LNCaP clone FGC (cell line): Measurements from ENCODE around the gene RPS6KA6.
A peak's percentile ranks its signal among the peaks of the same experiment; 100 is the strongest.

Experiments
- DNase-seq: peaks from one replicate; pipeline ENCODE4 v3.0.0-alpha.2; 2011; ENCODE audit warnings: low read depth
- H3K4me3 ChIP-seq: 2 replicates; pipeline ENCODE4 v1.5.1; 2011; ENCODE audit warnings: mild to moderate bottlenecking, low read depth, low read length, control low read depth
- TF ChIP-seq, protein P1 (sequence below): IDR thresholded peaks from 2 replicates; pipeline ENCODE4 v1.5.1; 2012; ENCODE audit warnings: mild to moderate bottlenecking; ENCODE audit not compliant: control insufficient read depth, insufficient read depth; ENCODE audit errors: extremely low read depth

Gene RPS6KA6

DNA sequence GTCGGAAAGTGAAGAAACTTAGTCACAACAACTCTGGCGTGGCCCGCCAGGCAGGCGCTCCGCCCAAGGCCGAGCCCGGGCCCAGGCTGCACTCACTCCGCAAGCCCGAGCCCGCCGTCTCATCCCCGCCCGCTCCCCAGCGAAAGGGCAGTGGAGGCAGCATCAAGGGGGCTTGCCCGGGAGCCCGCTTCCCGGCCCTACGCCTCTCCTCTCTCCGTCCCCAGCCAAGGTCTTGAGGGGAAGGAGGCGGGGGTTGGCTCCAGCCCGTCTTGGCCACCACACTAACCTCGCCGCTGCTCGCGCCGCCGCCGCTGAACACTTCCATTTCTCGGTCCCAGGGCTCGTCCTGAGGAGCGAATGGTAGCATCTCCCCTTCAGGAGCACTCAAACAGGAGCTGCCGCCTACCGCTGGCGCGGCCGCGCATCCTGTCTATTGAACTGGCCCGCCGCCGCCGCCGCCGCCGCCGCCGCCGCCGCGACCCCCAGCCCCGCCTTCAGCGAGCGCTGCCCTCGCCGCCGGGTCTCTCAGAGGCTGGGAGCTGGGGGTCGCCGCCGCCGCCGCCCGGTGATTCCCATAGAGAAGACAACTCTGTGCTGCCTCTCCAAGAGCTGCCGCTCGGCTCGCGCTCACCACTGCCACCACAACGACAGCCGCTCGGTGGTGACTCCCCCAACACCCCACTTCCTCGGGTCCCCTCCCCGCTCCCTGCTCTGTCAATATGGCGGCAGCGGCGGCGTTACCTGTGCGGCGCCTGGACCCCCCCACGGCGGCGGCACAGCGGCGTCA is at the start of gene RPS6KA6:
Gene RPS6KA6, minus strand, starts transcription at position 667 of the 787 bp plus-strand sequence. Its CDS starts 300 bp downstream, at position 367.
- DNase-seq: no peak
- H3K4me3 ChIP-seq: peak within 1 kb of the TSS; percentile 68
- TF ChIP-seq, protein P1, sequence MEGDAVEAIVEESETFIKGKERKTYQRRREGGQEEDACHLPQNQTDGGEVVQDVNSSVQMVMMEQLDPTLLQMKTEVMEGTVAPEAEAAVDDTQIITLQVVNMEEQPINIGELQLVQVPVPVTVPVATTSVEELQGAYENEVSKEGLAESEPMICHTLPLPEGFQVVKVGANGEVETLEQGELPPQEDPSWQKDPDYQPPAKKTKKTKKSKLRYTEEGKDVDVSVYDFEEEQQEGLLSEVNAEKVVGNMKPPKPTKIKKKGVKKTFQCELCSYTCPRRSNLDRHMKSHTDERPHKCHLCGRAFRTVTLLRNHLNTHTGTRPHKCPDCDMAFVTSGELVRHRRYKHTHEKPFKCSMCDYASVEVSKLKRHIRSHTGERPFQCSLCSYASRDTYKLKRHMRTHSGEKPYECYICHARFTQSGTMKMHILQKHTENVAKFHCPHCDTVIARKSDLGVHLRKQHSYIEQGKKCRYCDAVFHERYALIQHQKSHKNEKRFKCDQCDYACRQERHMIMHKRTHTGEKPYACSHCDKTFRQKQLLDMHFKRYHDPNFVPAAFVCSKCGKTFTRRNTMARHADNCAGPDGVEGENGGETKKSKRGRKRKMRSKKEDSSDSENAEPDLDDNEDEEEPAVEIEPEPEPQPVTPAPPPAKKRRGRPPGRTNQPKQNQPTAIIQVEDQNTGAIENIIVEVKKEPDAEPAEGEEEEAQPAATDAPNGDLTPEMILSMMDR: no peak

DNA sequence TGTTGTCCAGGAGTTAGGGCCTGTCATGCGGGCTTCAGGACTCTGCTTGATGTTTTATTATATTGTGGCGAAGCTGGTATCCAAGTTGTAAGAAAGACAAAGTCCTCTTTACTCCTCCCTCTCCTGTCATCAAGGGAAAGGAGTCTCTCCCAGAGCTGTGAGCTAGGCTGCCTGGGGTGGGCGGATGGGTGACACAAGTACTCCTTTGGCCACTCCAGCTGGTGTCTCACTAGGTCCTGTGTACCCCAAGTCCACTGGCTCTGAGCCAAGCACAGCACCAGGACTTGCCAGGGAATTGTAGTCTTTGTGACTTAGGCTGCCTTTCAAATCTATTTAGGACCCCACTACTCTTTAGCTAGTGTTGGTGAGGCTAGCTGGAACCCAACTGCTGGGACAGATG is 36.7 kb upstream of the RPS6KA6 start:
- no peak for DNase-seq
- TF ChIP-seq, protein P1: no peak
- H3K4me3 ChIP-seq: no peak overlapping the region

DNA sequence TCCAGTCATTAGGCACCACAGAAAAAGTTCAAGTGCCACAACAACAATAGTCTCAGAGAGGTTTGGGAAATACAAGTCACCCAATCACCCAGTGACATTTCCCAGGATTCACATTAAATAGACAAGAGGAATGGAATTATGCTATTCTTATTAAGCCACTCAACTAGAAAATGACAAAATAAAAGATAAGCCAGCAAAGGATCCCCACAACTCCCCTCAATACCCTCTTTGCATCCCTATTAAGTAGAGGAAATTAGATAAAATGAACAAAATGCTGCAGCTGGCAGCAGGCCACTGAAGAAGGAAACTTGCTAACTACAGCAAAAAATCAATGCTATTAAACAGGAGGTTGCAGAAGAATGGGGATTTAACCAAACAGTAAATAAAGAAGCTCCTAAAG is 35.3 kb upstream of the RPS6KA6 start:
- H3K4me3 ChIP-seq: no peak overlapping the region
- DNase-seq: no peak
- TF ChIP-seq, protein P1: no peak

DNA sequence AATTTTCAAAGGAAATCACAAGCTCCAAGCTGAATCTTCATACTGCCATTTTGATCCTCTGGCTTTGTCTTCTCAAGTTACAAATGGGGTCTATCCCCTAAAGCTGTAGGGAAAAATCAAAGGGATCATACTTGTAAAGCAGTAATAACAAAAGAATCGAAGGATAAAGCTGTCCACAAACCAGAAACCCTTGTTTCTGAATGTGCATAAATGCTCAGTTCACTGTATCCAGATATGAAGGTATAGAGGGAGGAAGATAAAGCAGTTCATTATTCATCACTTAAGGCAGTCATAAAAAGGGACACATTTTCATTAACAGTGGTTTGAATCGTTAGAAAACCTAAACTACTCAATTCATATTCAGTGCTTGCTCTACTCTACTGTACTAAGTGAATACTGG is 33.2 kb upstream of the RPS6KA6 start:
- H3K4me3 ChIP-seq: no peak overlapping the region
- TF ChIP-seq, protein P1: no peak
- no peak for DNase-seq

DNA sequence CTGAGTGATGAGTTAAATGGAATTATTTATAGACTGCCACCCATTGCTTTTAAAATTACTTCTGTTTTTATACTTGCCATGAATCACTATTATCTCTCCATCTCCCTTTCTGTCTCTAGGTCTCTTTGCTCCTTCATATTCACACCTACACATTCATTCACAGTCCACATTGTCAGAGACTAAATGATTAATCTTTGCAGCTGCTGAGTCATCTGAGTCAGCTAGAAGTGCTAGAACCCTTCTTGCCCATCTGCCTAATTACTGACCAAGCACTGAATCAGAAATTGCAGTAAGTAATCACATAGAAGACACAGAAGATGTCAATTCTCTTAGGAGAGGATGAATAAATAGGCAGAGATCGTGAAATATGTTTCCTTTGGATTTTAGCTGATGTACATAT is 31.6 kb upstream of the RPS6KA6 start:
- no peak overlapping the region for H3K4me3 ChIP-seq
- TF ChIP-seq, protein P1: no peak
- DNase-seq: no peak

DNA sequence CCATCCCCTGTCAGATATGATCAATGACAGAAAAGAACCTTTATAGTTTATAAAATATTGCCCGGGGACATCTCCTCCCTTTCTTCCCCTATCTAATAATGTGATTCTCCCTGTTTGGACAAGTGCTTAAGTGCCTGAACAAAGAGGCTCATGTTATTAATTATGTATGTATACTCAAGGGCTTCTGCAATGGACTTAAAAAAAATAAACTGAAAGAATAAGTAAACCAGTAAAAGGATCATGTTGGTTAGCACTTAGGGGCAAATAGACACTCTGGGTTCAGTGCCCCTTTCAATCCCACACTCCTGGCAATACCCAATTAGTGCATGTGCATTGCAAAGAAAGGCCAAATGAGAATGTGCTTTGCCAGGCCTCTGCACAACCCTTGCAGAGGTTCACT is 30.7 kb upstream of the RPS6KA6 start:
- TF ChIP-seq, protein P1: no peak
- H3K4me3 ChIP-seq: no peak overlapping the region
- no peak for DNase-seq

DNA sequence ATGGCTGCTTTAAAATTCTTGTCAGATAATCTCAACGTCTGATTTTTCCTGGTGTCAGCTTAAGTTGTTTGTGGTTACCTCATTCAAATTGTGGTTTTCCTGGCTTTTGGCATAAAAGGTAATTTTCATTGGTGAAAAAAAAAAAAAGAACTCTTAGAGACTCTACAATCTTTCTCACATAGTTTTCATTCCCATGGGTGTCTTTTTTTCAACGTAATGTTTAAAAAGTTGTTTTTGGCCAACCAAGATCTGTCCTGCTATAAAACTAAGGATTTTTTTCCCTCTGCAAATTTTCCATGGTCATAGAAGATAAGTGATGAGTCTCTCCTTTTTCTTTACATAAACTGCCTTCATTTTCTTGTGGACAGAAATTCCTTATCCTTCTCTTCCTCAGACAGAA is 28.9 kb upstream of the RPS6KA6 start:
- no peak for DNase-seq
- no peak overlapping the region for H3K4me3 ChIP-seq
- TF ChIP-seq, protein P1: no peak
